Measurements from ENCODE around the gene JARID2. TPM values are rescaled to one million over a fixed set of nuclear protein-coding genes. Genes with fewer than 3 reads are reported as not detected.

The JARID2 gene
- total and polyA plus RNA-seq, 9 of the 15 experiments (the other 6 are each of a cell fraction or from before 2014, with no cell fraction given), result 5.0 to 29.0 (median 15.6) TPM

- no peak for TF ChIP-seq ZHX1 (conservative IDR thresholded peaks at IDR 0.05; ENCODE audit: low read length)
- no peak for TF ChIP-seq CREBBP (IDR thresholded peaks at IDR 0.05; ENCODE audit: low read depth, low read length)
- no peak for TF ChIP-seq LEF1 (IDR thresholded peaks at IDR 0.05)
- peak; percentile 52; the same call in 1 of the 2 replicates for TF ChIP-seq KAT7 (CRISPR knock-in tag; IDR thresholded peaks at IDR 0.05; ENCODE audit: borderline replicate concordance)
- TF ChIP-seq MITF (IDR thresholded peaks at IDR 0.05), result no peak
- no peak for TF ChIP-seq XRCC4 (IDR thresholded peaks at IDR 0.05; ENCODE audit: extremely low read depth, insufficient read depth, insufficient read length)
- TF ChIP-seq, protein P1, sequence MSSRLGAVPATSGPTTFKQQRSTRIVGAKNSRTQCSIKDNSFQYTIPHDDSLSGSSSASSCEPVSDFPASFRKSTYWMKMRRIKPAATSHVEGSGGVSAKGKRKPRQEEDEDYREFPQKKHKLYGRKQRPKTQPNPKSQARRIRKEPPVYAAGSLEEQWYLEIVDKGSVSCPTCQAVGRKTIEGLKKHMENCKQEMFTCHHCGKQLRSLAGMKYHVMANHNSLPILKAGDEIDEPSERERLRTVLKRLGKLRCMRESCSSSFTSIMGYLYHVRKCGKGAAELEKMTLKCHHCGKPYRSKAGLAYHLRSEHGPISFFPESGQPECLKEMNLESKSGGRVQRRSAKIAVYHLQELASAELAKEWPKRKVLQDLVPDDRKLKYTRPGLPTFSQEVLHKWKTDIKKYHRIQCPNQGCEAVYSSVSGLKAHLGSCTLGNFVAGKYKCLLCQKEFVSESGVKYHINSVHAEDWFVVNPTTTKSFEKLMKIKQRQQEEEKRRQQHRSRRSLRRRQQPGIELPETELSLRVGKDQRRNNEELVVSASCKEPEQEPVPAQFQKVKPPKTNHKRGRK (tag; IDR thresholded peaks at IDR 0.05), result no peak
- no peak for TF ChIP-seq RFX5 (IDR thresholded peaks at IDR 0.05; ENCODE audit: low read depth, low read length)
- peak; percentile 49 for TF ChIP-seq RBM22 (IDR thresholded peaks at IDR 0.05; ENCODE audit: low read depth, low read length, poor library complexity, severe bottlenecking)
- no peak for TF ChIP-seq PKNOX1 (IDR thresholded peaks at IDR 0.05)
- TF ChIP-seq SAFB (IDR thresholded peaks at IDR 0.05; ENCODE audit: borderline replicate concordance, low read depth, low read length), result no peak
- TF ChIP-seq, protein P2, sequence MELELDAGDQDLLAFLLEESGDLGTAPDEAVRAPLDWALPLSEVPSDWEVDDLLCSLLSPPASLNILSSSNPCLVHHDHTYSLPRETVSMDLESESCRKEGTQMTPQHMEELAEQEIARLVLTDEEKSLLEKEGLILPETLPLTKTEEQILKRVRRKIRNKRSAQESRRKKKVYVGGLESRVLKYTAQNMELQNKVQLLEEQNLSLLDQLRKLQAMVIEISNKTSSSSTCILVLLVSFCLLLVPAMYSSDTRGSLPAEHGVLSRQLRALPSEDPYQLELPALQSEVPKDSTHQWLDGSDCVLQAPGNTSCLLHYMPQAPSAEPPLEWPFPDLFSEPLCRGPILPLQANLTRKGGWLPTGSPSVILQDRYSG (tag; conservative IDR thresholded peaks at IDR 0.05; ENCODE audit: low read depth), result no peak
- no peak for TF ChIP-seq DNMT1 (IDR thresholded peaks at IDR 0.05)
- no peak for TF ChIP-seq STAT5A (IDR thresholded peaks at IDR 0.05; ENCODE audit: borderline replicate concordance, low read length)
- TF ChIP-seq, protein P3, sequence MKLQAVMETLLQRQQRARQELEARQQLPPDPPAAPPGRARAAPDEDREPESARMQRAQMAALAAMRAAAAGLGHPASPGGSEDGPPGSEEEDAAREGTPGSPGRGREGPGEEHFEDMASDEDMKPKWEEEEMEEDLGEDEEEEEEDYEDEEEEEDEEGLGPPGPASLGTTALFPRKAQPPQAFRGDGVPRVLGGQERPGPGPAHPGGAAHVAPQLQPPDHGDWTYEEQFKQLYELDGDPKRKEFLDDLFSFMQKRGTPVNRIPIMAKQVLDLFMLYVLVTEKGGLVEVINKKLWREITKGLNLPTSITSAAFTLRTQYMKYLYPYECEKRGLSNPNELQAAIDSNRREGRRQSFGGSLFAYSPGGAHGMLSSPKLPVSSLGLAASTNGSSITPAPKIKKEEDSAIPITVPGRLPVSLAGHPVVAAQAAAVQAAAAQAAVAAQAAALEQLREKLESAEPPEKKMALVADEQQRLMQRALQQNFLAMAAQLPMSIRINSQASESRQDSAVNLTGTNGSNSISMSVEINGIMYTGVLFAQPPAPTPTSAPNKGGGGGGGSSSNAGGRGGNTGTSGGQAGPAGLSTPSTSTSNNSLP (IDR thresholded peaks at IDR 0.05; ENCODE audit: borderline replicate concordance, low read depth, low read length), result no peak
- TF ChIP-seq SRSF7 (optimal IDR thresholded peaks at IDR 0.05; ENCODE audit: low read depth, low read length), result no peak
Measured at GRCh38 chr6:15247500-15248450, 1.9 kb downstream of the JARID2 start (continued).

Measured in K562 (cell line).